ENCODE data around the gene PAPSS2.

The PAPSS2 gene

GRCh38 chr10:87765666-87766376 is 106.1 kb downstream of the PAPSS2 start:
- DNase-seq (ENCODE audit: insufficient read length, low spot score): no peak
- FAIRE-seq: peak; percentile 31

- DNase-seq (ENCODE audit: insufficient read length, low spot score) (no peak), FAIRE-seq (no peak)
Measured at GRCh38 chr10:87767253-87767652, 107.6 kb downstream of the PAPSS2 start.

GRCh38 chr10:87771871-87772500 is 112.3 kb downstream of the PAPSS2 start:
- FAIRE-seq (peak; percentile 90), DNase-seq (ENCODE audit: insufficient read length, low spot score) (no peak)

- peak; percentile 77 for FAIRE-seq
- no peak for DNase-seq (ENCODE audit: insufficient read length, low spot score)
Measured at GRCh38 chr10:87775766-87776165, 116.1 kb downstream of the PAPSS2 start.

GRCh38 chr10:87776328-87776727 is 116.7 kb downstream of the PAPSS2 start:
- DNase-seq (ENCODE audit: insufficient read length, low spot score): no peak
- peak; percentile 28 for FAIRE-seq

- peak; percentile 69 for FAIRE-seq
Measured at GRCh38 chr10:87781545-87781944, 121.9 kb downstream of the PAPSS2 start.

GRCh38 chr10:87782721-87783120 is 123.0 kb downstream of the PAPSS2 start:
- DNase-seq (ENCODE audit: insufficient read length, low spot score): no peak
- no peak for FAIRE-seq

More at GRCh38 chr10:87781545-87781944, 121.9 kb downstream of the PAPSS2 start:
- no peak for DNase-seq (ENCODE audit: insufficient read length, low spot score)

- no peak for FAIRE-seq
- no peak for DNase-seq (ENCODE audit: insufficient read length, low spot score)
Measured at GRCh38 chr10:87786421-87786820, 126.7 kb downstream of the PAPSS2 start.

- FAIRE-seq: no peak
- DNase-seq (ENCODE audit: insufficient read length, low spot score): no peak
Measured at GRCh38 chr10:87790185-87790584, 130.5 kb downstream of the PAPSS2 start.

- DNase-seq (ENCODE audit: insufficient read length, low spot score): no peak
- peak; percentile 90 for FAIRE-seq
Measured at GRCh38 chr10:87794285-87794684, 134.6 kb downstream of the PAPSS2 start.

Measured in GM19239 (cell line).